AG10803 (cell line): ENCODE data around the gene RAB11FIP3.
"Not testable (repeated sequence)": the region's sequence is repeated elsewhere in the genome, so short reads cannot be mapped to it uniquely, and the experiment has no call there.

ENCODE experiments used
- DNase-seq: peaks from one replicate; pipeline ENCODE4 v3.0.0; 2010; ENCODE audit warnings: low read depth
- H3K4me3 ChIP-seq: 2 replicates; pipeline ENCODE4 v1.5.1; 2011; ENCODE audit warnings: mild to moderate bottlenecking, low read length, control low read depth
- TF ChIP-seq, protein P1 (sequence below): conservative IDR thresholded peaks from 2 replicates; pipeline ENCODE4 v1.5.1; 2011; ENCODE audit warnings: mild to moderate bottlenecking, low read length, control low read depth, inconsistent platforms

Gene RAB11FIP3

DNA sequence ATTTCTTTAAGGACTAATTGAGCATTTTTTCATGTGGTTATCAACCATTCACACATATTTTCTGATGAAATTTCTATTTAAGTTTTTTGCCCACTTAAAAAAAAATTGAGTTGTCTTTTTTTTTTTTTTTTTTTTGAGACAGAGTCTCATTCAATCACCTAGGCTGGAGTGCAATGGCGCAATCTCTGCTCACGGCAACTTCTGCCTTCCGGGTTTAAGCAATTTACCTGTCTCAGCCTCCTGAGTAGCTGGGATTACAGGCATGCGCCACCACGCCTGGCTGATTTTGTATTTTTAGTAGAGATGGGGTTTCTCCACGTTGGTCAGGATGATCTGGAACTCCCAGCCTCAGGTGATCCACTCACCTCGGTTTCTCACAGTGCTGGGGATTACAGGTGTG lies 34.3 kb downstream of the RAB11FIP3 start:
- TF ChIP-seq, protein P1, sequence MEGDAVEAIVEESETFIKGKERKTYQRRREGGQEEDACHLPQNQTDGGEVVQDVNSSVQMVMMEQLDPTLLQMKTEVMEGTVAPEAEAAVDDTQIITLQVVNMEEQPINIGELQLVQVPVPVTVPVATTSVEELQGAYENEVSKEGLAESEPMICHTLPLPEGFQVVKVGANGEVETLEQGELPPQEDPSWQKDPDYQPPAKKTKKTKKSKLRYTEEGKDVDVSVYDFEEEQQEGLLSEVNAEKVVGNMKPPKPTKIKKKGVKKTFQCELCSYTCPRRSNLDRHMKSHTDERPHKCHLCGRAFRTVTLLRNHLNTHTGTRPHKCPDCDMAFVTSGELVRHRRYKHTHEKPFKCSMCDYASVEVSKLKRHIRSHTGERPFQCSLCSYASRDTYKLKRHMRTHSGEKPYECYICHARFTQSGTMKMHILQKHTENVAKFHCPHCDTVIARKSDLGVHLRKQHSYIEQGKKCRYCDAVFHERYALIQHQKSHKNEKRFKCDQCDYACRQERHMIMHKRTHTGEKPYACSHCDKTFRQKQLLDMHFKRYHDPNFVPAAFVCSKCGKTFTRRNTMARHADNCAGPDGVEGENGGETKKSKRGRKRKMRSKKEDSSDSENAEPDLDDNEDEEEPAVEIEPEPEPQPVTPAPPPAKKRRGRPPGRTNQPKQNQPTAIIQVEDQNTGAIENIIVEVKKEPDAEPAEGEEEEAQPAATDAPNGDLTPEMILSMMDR: no peak
- no peak for DNase-seq
- no peak overlapping the region for H3K4me3 ChIP-seq

DNA sequence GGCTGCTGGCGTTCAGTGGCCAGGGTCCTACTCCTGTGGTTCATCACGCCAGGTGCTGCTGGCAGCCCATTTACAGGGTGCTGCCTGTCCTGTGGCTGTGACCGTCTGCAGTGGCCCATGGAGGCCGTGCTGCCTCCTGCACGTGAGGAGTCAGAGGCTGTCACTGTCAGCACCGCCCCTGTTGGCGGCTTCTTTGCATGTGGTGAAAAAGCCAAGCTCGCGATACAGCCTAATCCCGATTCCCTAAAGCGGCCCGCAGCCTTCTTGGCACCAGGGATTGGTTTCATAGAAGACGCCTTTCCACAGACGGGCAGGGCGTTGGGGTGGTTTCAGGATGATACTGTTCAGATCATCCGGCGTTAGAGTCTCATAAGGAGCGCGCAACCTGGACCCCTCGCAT lies 35.3 kb downstream of the RAB11FIP3 start:
- no peak overlapping the region for H3K4me3 ChIP-seq
- TF ChIP-seq, protein P1: no peak
- no peak for DNase-seq

DNA sequence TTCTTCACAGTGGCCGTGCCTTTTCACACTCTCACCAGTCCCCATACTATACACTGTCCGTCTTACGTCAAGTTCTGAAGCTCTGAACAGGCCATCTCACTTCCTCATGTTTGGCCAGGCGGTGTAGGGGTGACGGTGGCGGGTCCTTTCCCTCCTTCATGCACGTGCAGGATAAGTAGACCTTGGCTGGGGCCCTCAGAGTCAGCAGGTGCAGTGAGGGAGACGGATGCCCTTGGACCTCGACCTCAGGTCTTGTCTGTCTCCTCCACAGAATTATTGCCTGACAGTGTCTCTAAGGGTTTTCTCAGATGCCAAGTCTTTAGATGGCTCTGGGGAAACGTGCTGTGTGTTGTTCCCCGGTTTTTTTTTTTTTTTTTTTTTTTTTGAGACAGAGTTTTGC lies 37.6 kb downstream of the RAB11FIP3 start:
- DNase-seq: no peak
- TF ChIP-seq, protein P1: no peak

DNA sequence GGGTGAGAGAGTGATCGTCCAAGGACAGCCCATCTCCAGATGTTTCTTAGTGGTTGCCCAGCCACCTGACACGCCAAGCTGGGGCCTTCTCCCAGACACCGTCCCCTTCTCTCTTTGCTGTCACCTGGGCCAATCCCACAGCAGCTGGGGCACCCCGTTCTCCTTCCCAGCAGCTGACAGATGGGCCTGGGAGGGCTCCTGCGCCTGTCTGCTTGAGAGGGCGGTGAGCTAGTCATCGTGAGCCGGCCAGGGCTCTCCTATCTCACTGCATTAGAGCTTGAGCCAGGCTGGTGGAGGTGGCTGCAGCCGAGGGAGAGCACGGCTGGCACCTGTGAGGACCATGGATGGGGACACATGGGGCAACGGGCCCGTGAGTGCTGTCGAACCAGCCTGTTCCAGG lies 41.2 kb downstream of the RAB11FIP3 start:
- H3K4me3 ChIP-seq: no peak overlapping the region
- DNase-seq: no peak
- TF ChIP-seq, protein P1: no peak

More for the DNA sequence above, 37.6 kb downstream of the RAB11FIP3 start:
- no peak overlapping the region for H3K4me3 ChIP-seq

DNA sequence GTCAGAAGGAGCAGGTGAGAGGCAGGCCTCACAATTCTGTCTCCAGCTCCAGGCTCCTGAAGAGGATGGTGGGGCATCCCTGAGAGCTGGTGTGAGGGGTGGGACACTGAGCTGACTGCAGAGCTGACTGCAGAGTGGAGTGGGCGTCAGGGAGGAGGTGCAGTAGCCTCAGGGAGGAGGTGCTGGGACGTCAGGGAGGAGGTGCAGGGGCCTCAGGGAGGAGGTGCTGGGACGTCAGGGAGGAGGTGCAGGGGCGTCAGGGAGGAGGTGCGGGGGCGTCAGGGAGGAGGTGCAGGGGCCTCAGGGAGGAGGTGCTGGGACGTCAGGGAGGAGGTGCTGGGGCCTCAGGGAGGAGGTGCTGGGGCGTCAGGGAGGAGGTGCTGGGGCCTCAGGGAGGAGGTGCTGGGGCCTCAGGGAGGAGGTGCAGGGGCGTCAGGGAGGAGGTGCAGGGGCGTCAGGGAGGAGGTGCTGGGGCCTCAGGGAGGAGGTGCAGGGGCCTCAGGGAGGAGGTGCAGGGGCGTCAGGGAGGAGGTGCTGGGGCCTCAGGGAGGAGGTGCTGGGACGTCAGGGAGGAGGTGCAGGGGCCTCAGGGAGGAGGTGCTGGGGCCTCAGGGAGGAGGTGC lies 41.9 kb downstream of the RAB11FIP3 start:
- H3K4me3 ChIP-seq, DNase-seq: not testable (repeated sequence)

DNA sequence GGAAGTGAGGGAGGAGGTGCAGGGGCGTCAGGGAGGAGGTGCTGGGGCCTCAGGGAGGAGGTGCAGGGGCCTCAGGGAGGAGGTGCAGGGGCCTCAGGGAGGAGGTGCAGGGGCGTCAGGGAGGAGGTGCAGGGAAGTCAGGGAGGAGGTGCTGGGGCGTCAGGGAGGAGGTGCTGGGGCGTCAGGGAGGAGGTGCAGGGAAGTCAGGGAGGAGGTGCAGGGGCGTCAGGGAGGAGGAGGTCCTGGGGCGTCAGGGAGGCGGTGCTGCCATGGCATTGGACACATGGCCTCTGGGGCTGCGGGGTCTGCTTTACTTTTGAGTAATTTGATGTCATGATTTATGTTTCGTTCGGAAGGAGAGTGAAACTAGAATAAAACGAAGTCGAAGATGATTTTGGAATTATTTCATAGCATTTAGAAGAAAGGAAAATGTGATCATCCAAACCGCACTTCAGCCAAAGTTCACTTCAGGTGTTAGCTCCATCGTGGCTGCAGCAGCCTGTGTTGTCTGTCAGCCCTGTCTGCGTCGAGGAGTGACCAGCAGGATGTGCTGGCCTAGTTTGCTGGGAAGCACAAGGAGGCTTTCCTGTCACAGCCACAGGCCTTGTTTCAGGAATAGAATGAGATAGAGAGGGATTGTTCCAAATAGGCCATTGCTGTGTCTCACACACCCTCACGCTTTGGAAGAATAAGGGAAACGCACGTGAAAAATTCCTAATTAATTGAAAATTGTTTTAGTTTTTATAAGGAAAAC lies 42.8 kb downstream of the RAB11FIP3 start:
- no peak for DNase-seq
- no peak overlapping the region for H3K4me3 ChIP-seq
- TF ChIP-seq, protein P1: no peak

DNA sequence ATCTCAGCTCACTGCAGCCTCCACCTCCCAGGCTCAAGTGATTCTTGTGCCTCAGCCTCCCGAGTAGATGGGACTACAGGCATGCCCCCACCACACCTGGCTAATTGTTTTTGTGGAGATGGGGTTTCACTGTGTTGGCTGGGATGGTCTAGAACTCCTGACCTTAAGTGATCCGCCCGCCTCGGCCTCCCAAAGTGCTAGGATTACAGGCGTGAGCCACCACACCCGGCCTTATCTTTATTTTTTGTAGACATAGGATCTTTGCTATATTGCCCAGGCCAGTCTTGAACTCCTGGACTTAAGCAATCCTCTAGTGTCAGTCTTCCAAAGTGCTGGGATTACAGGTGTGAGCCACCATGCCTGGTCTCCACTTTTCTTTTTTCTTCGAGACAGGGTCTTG lies 44.0 kb downstream of the RAB11FIP3 start:
- H3K4me3 ChIP-seq, DNase-seq: not testable (repeated sequence)

DNA sequence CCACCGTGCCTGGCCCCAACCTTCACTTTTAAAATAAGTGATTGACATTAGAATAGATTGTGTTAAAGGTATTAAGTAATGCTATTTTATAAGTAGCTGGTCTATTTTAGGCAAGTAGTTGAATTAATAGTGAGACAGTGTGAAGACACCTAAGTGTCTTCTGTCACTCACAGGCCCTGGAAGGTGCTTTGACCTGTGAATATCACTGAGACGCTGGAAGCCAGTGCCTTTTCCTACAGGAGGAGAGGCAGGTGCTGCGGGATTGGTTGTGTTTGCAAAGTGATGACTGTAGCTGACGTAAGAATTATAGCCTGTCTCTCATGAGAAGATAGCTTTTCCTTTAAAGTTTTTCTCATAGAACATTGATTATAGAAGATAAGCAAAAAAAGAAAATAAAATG lies 45.0 kb downstream of the RAB11FIP3 start:
- no peak for DNase-seq
- TF ChIP-seq, protein P1: no peak
- no peak overlapping the region for H3K4me3 ChIP-seq
